K562 (cell line): ENCODE measurements around the gene TMEM81. TPM values are rescaled to one million over a fixed set of nuclear protein-coding genes. Genes with fewer than 3 reads are reported as not detected.

Source experiments
- CAMTA2 ChIP-seq: fragments of 250-450 bp; sonication (Bioruptor Pico); conservative IDR thresholded peaks from 2 replicates; pipeline ENCODE4 v1.5.1; 2022
- CUX1 ChIP-seq: fragments of 200-800 bp; sonication (Bioruptor generic); IDR thresholded peaks from 2 replicates; pipeline ENCODE4 v1.6.1; 2016; ENCODE audit warnings: missing genetic modification characterization, missing compliant biosample characterization
- KLF6 ChIP-seq: fragments of 250-450 bp; sonication (Bioruptor Pico); IDR thresholded peaks from 2 replicates; pipeline ENCODE4 v1.4.0; 2020; ENCODE audit warnings: mild to moderate bottlenecking, moderate library complexity, borderline replicate concordance
- PPARD ChIP-seq: fragments of 250-450 bp; sonication (Bioruptor Pico); IDR thresholded peaks from 2 replicates; pipeline ENCODE4 v1.8.0; 2022; ENCODE audit warnings: inconsistent platforms, mild to moderate bottlenecking, moderate library complexity
- PTTG1 ChIP-seq: fragments of 450-650 bp; IDR thresholded peaks from 2 replicates; pipeline ENCODE4 v1.6.1; 2016; ENCODE audit warnings: low read depth, mild to moderate bottlenecking, missing genetic modification characterization, missing compliant biosample characterization
- STAT5B ChIP-seq: fragments of 250-450 bp; sonication (Bioruptor Pico); IDR thresholded peaks from 2 replicates; pipeline ENCODE4 v1.8.0; 2021; ENCODE audit warnings: mild to moderate bottlenecking, inconsistent platforms
- ZNF280A ChIP-seq: fragments of 450-650 bp; IDR thresholded peaks from 2 replicates; pipeline ENCODE4 v1.6.1; 2018; ENCODE audit warnings: mild to moderate bottlenecking, low read depth; ENCODE audit not compliant: partially characterized antibody
- polyA plus RNA-seq, 8 experiments: library from polyadenylated mRNA; depleted of rRNA in 4 of 8; stranded (reverse) in 5 of 8; unstranded in 3 of 8; fragments of >200 nt; fragmentation: Nextera tagmentation in 2 of 8; fragmentation: Illumina TruSeq in 1 of 8; extraction: Ambion mirVana in 2 of 8; extraction: Trizol in 1 of 8; gene quantifications; 2 replicates each; pipeline versions ENCODE4 v1.2.1 to v1.2.3, GENCODE V29; 2011 to 2014; ENCODE audit warnings: inconsistent platforms in 1 of 8, missing spikeins in 1 of 8
- total RNA-seq, 7 experiments: library from RNA; depleted of rRNA in 6 of 7; stranded (reverse); fragments of >200 nt in 6 of 7; fragmentation: Illumina TruSeq in 2 of 7; extraction: Trizol in 2 of 7; gene quantifications; 2 replicates each; pipeline versions ENCODE4 v1.2.1 to v1.2.3, GENCODE V29; 2011 to 2021; ENCODE audit warnings: low replicate concordance in 1 of 7
- TF ChIP-seq, protein P1 (sequence below), 2 experiments: fragments of 450-650 bp in 1 of 2; IDR thresholded peaks; 2 replicates each; pipeline ENCODE4 v1.6.1; 2011 to 2017; ENCODE audit warnings: low read depth in 2 of 2, antibody characterized with exemption in 1 of 2, borderline replicate concordance in 1 of 2, low read length in 1 of 2, mild to moderate bottlenecking in 1 of 2, mixed read lengths in 1 of 2; ENCODE audit not compliant: control insufficient read depth in 1 of 2
- TF ChIP-seq, protein P2 (sequence below): fragments of 250-450 bp; sonication (Bioruptor Pico); IDR thresholded peaks from 2 replicates; pipeline ENCODE4 v1.8.0; 2022; ENCODE audit warnings: inconsistent platforms

Gene TMEM81
- total and polyA plus RNA-seq, 9 of the 15 experiments (the other 6 are each of a cell fraction or from before 2014, with no cell fraction given): 3.2 to 6.1 (median 4.4) TPM

GRCh38 chr1:205121660-205122488 is 37.6 kb upstream of the TMEM81 start, which contains the start of gene RBBP5 (continued):
- TF ChIP-seq CUX1 (CRISPR knock-in tag): no peak; the same call in none of the 2 replicates
- no peak for TF ChIP-seq PPARD (CRISPR knock-in tag)
- TF ChIP-seq KLF6 (CRISPR knock-in tag): 0 out of 2 replicates have a peak, but pooled peaks have one; percentile 40
- no peak for TF ChIP-seq ZNF280A
- TF ChIP-seq, protein P1, sequence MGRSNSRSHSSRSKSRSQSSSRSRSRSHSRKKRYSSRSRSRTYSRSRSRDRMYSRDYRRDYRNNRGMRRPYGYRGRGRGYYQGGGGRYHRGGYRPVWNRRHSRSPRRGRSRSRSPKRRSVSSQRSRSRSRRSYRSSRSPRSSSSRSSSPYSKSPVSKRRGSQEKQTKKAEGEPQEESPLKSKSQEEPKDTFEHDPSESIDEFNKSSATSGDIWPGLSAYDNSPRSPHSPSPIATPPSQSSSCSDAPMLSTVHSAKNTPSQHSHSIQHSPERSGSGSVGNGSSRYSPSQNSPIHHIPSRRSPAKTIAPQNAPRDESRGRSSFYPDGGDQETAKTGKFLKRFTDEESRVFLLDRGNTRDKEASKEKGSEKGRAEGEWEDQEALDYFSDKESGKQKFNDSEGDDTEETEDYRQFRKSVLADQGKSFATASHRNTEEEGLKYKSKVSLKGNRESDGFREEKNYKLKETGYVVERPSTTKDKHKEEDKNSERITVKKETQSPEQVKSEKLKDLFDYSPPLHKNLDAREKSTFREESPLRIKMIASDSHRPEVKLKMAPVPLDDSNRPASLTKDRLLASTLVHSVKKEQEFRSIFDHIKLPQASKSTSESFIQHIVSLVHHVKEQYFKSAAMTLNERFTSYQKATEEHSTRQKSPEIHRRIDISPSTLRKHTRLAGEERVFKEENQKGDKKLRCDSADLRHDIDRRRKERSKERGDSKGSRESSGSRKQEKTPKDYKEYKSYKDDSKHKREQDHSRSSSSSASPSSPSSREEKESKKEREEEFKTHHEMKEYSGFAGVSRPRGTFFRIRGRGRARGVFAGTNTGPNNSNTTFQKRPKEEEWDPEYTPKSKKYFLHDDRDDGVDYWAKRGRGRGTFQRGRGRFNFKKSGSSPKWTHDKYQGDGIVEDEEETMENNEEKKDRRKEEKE (IDR thresholded peaks at IDR 0.05; ENCODE audit: borderline replicate concordance in 1 of 2, control insufficient read depth in 1 of 2, low read depth in 2 of 2, low read length in 1 of 2): peak in 1 of 2 experiments; percentile 99; a peak in 2 of 4 replicates
- 0 out of 2 replicates have a peak, but pooled peaks have one; percentile 10 for TF ChIP-seq STAT5B (CRISPR knock-in tag)
- TF ChIP-seq, protein P2, sequence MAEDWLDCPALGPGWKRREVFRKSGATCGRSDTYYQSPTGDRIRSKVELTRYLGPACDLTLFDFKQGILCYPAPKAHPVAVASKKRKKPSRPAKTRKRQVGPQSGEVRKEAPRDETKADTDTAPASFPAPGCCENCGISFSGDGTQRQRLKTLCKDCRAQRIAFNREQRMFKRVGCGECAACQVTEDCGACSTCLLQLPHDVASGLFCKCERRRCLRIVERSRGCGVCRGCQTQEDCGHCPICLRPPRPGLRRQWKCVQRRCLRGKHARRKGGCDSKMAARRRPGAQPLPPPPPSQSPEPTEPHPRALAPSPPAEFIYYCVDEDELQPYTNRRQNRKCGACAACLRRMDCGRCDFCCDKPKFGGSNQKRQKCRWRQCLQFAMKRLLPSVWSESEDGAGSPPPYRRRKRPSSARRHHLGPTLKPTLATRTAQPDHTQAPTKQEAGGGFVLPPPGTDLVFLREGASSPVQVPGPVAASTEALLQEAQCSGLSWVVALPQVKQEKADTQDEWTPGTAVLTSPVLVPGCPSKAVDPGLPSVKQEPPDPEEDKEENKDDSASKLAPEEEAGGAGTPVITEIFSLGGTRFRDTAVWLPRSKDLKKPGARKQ (CRISPR knock-in tag): no peak
- no peak for TF ChIP-seq CAMTA2 (CRISPR knock-in tag)
- TF ChIP-seq PTTG1 (tag): peak; percentile 54; the same call in 1 of the 2 replicates
